A549 treated with CpdA at 1 μM for 4 hours (cell line): Measurements from ENCODE around the gene LRRC1. TPM values are rescaled to one million over a fixed set of nuclear protein-coding genes. Genes with fewer than 3 reads are reported as not detected.

Experiments
- total RNA-seq: library from RNA; stranded (reverse); fragments of 200-300 nt; extraction: Qiagen RNA extraction; gene quantifications from 5 replicates; pipeline ENCODE4 v1.2.3, GENCODE V29; 2022; ENCODE audit warnings: low read depth

The LRRC1 gene
- 4.8 to 6.1 TPM (median 5.6 TPM) in 5 replicates for total RNA-seq

GRCh38 chr6:53794720-53795339, at the start of gene LRRC1:
TSS of gene LRRC1 (plus strand) at chr6:53795005. CDS start at chr6:53795257, 252 bp downstream.

Other genes starting within 250 kb of the LRRC1 start
- gene GCLC, start 249.9 kb upstream of the LRRC1 start, total RNA-seq: 103 to 123 TPM (median 114 TPM) in 5 replicates
- gene KLHL31, start 129.2 kb upstream of the LRRC1 start, total RNA-seq: 0.08 to 0.15 TPM (median 0.12 TPM) in 5 replicates